SH-SY5Y (cell line): Measurements from ENCODE around the gene CRTAP.

Source experiments
- GATA2 ChIP-seq: IDR thresholded peaks from 2 replicates; pipeline ENCODE4 v1.6.1; 2011; ENCODE audit warnings: mild to moderate bottlenecking, low read depth, low read length
- GATA3 ChIP-seq: IDR thresholded peaks from 2 replicates; pipeline ENCODE4 v1.6.1; 2011; ENCODE audit warnings: low read depth, mild to moderate bottlenecking, low read length, moderate library complexity

GRCh38 chr3:33064929-33065328 is 48.9 kb upstream of the CRTAP start:
- TF ChIP-seq GATA2, result no peak
- no peak for TF ChIP-seq GATA3
